ENCODE data around the gene MTHFD2.

- no peak for TF ChIP-seq CTCF (conservative IDR thresholded peaks at IDR 0.05; ENCODE audit: low read length)
- no peak for TF ChIP-seq EZH2phosphoT487 (IDR thresholded peaks at IDR 0.05; ENCODE audit: borderline replicate concordance)
These were observed 873 bp downstream of the MTHFD2 start for GRCh38 chr2:74199275-74199701.

Data from Loucy (cell line).